ENCODE data around the gene GATAD2A. TPM values are rescaled to one million over a fixed set of nuclear protein-coding genes. Genes with fewer than 3 reads are reported as not detected.

The GATAD2A gene
- total RNA-seq = 75.6 and 81.3 TPM in 2 replicates
- long read RNA-seq, partial matches to known transcripts = 0 of 16 reads
- long read RNA-seq, other reads (novel, unspliced or antisense) = 16 of 16 reads

- peak; percentile 32 for TF ChIP-seq CTCF (IDR thresholded peaks at IDR 0.05)
- H3K36me3 Mint-ChIP-seq (ENCODE audit: unreplicated experiment) = no peaks in the 10 kb centered on the region
- no peaks in the 10 kb centered on the region for H3K27me3 Mint-ChIP-seq (ENCODE audit: unreplicated experiment)
- peak; percentile 97 for DNase-seq (ENCODE audit: extremely low spot score, unreplicated experiment)
- peak within 1 kb of the TSS; percentile 98 for H3K27ac Mint-ChIP-seq (ENCODE audit: unreplicated experiment)
- peaks cover 56% of the 10 kb centered on the region for H3K4me1 Mint-ChIP-seq (ENCODE audit: unreplicated experiment)
- peak within 1 kb of the TSS; percentile 97 for H3K4me3 Mint-ChIP-seq (ENCODE audit: unreplicated experiment)
- no peaks in the 10 kb centered on the region for H3K9me3 Mint-ChIP-seq (ENCODE audit: unreplicated experiment)
These were observed at the start of gene GATAD2A for GRCh38 chr19:19404879-19405860. GATAD2A (plus strand) TSS chr19:19405675; CDS start chr19:19465346, 59,671 bp downstream.

- no peaks in the 10 kb centered on the region for H3K27me3 Mint-ChIP-seq (ENCODE audit: unreplicated experiment)
- H3K27ac Mint-ChIP-seq (ENCODE audit: unreplicated experiment) = no peak overlapping the region
- H3K9me3 Mint-ChIP-seq (ENCODE audit: unreplicated experiment) = no peaks in the 10 kb centered on the region
- H3K4me1 Mint-ChIP-seq (ENCODE audit: unreplicated experiment) = peaks cover 7% of the 10 kb centered on the region
- DNase-seq (ENCODE audit: extremely low spot score, unreplicated experiment) = no peak
- peaks cover 34% of the 10 kb centered on the region for H3K36me3 Mint-ChIP-seq (ENCODE audit: unreplicated experiment)
- no peak for TF ChIP-seq CTCF (IDR thresholded peaks at IDR 0.05)
- H3K4me3 Mint-ChIP-seq (ENCODE audit: unreplicated experiment) = no peak overlapping the region
These were observed 49.0 kb upstream of the GATAD2A start for GRCh38 chr19:19356500-19356899.

GRCh38 chr19:19356901-19357566 is 48.4 kb upstream of the GATAD2A start:
- DNase-seq (ENCODE audit: extremely low spot score, unreplicated experiment) = no peak
- no peaks in the 10 kb centered on the region for H3K9me3 Mint-ChIP-seq (ENCODE audit: unreplicated experiment)
- no peak for TF ChIP-seq CTCF (IDR thresholded peaks at IDR 0.05)
- no peak overlapping the region for H3K4me3 Mint-ChIP-seq (ENCODE audit: unreplicated experiment)
- H3K4me1 Mint-ChIP-seq (ENCODE audit: unreplicated experiment) = peaks cover 7% of the 10 kb centered on the region
- H3K27ac Mint-ChIP-seq (ENCODE audit: unreplicated experiment) = no peak overlapping the region
- H3K36me3 Mint-ChIP-seq (ENCODE audit: unreplicated experiment) = peaks cover 32% of the 10 kb centered on the region
- H3K27me3 Mint-ChIP-seq (ENCODE audit: unreplicated experiment) = no peaks in the 10 kb centered on the region

GRCh38 chr19:19361075-19361594 is 44.3 kb upstream of the GATAD2A start:
- H3K4me3 Mint-ChIP-seq (ENCODE audit: unreplicated experiment) = no peak overlapping the region
- H3K9me3 Mint-ChIP-seq (ENCODE audit: unreplicated experiment) = no peaks in the 10 kb centered on the region
- peak; percentile 79 for TF ChIP-seq CTCF (IDR thresholded peaks at IDR 0.05)
- DNase-seq (ENCODE audit: extremely low spot score, unreplicated experiment) = peak; percentile 92
- peaks cover 11% of the 10 kb centered on the region for H3K4me1 Mint-ChIP-seq (ENCODE audit: unreplicated experiment)
- peaks cover 12% of the 10 kb centered on the region for H3K36me3 Mint-ChIP-seq (ENCODE audit: unreplicated experiment)
- H3K27ac Mint-ChIP-seq (ENCODE audit: unreplicated experiment) = peak overlapping the region; percentile 60
- H3K27me3 Mint-ChIP-seq (ENCODE audit: unreplicated experiment) = no peaks in the 10 kb centered on the region
